Limb (tissue), 2 donors: ENCODE data around the gene TNS4.
A peak's percentile ranks its signal among the peaks of the same experiment; 100 is the strongest.

ENCODE experiments used
- DNase-seq, 2 donors: peaks; one replicate each; pipeline ENCODE4 v3.0.0-alpha.2; 2016; ENCODE audit errors: extremely low spot score in 2 of 2

TNS4 gene

DNA sequence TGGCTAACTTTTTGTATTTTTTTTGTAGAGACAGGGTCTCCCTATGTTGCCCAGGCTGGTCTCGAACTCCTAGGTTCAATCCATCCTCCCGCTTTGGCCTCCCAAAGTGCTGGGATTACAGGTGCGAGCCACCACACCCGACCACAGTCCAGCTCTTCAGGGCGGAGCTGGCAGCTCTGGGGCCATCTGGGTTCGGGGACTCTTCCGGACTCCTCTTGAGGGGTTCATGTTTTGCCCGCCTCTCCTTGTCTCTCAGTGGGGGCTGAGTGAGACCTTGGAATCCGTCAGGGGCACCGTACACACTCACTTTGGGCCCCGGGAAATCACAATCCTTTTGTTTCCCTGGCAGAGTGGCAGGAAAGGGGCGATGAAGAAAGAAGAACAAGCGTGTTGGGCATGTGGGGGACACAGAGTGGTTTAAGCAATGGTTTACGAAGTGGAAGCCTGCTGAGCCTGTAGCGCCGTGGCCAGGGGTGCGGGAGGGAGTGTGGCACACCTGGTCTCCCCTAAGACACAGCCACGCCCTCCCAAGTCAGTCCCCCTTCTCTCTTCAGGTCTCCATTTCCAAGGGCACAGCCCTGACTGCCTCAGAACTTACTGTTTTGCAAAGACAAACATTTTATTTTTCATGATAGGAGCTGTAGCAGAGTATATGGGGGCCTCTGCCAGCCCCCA is 26.1 kb downstream of the TNS4 start:
- DNase-seq: no peak

DNA sequence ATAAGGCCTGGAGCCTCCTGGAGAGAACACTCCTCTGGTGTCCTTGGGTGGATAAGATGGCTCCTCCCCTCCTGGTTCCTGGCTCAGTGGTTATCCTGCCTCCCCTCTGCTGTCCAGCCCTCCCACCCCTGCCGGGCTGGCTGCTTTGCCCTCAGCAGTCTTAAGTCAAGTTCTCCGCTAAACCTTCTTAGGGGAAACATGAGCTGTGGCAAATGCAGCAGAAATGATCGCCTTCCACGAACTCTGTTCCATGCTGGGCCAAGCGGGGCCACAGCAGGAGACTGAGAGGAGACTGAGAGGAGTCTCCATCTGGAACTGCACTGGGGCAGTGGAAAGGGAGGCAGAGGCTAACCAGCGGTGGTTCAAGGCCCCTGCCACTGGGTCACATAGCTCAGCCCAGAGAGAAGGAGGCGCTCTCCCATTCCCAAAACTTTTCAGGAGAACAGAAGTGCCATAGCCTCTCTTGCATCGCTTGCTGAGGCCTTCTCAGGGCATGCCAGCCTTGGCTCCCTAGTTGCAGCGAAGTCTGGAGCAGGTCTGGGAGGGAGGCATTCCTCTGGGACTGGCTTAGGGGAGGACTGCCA is 26.9 kb downstream of the TNS4 start:
- DNase-seq: no peak

DNA sequence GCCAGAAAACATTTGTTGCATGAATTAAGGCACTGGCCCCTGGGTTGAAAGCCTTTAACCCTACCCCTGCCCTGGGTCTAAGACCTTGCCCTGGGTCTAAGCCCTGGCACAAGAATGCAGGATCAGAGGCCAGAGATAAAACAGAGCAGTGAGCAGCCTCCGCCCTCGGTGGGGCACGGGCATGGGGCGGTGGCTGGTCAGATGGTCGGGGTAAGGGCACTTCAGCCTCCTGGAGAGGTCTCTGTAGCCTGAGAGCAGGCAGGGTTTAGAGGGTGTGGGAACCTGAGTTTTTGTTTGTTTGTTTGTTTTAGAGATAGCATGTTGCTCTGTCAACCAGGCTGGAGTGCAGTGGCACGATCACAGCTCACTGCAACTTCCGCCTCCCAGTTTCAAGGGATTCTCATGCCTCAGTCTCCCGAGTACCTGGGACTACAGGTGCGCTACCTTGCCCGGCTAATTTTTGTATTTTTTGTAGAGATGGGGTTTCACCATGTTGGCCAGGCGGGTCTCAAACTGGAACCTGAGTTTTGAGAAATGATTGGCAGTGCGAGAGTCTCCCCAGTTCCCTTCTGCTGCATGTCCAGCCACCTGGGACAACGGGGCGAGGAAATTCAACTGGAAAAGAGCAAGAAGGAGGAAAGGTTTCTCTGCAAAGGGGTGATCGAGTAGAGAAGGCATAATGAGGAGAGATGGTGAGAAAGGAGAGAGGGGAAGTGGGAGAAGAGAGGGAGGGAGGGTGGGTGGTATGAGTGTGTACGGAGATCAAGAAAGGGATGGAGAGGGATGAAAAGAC is 27.7 kb downstream of the TNS4 start:
- no peak for DNase-seq

- no peak for DNase-seq
Measured at GRCh38 chr17:40472733-40473452, 28.5 kb downstream of the TNS4 start.

DNA sequence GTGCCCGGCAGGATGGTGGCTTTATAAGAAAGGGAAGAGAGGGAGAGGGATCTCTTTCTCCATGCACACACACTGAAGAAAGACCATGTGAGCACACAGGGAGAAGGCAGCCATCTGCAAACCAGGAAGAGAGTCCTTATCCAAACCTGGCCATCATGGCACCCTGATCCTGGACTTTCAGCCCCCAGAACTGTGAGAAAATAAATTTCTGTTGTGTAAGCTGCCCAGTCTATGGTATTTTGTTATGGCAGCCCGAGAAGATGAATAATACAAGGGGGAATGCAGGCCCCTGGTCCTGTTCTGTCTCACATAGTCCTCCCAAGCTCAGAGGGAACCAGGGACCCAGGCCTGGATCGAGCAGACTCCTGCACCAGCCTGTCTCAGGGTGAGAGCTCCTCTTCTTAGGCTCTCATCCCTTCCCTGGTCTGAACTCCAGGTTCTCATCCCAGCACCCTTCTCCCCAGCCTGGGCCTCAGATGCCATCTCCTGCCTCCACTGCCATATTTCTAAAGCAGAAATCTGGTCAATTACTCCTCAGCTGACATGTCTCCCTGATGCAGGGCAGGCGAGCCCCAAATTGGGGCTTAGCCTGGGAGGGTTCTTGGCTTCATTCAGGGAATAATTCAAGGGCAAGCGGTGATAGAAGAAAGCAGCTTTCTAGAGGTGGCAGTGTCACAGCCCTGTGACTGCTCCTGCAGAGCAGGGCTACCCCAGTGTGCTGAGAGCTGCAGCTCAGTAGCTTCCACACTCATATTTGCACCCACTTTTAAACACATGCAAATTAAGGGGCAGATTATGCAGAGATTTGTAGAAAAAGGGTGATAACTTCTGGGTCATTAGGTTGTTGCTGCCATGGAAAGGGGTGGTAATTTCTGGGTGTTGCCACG is 29.3 kb downstream of the TNS4 start:
- no peak for DNase-seq

DNA sequence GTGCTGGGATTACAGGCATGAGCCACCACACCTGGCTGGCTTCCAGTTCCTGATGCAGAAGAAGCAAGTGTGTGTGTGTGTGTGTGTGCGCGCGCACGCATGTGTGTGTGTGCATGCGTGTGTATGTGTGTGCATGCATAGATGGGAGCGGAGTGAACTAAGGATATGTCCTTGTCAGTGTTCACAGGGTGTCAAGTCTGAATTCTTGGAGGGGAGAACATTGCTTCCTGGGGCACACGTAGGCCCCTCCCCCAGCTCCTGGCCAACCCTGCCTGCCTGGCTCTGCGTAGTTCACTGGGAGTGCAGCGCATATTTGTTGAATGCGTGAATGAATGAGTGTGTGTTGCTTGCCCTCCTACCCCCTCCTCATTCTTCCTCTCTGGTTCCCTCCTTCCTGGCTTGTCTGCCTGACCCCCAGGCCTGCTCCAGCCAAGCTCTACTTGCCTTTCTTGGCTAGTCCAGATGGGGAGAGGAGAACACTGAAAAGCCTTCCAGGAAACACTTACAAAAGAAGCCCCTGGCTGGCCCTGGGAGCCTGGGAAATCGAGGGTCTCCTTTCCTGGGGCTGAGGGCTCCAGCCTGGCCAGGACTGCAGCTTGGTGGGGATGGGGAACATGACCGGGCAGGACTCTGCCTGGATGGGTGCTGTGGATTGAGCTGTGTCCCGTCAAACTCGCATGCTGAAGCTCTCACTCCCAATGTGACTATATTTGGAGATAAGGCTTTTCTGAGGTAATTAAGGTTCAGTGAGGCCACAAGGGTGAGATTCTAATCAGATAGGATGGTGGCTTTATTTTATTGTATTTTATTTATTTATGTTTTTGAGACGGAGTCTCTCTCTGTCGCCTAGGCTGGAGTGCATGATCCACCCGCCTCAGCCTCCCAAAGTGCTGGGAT is 30.2 kb downstream of the TNS4 start:
- DNase-seq: no peak

GRCh38 chr17:40469805-40470675 is 31.4 kb downstream of the TNS4 start:
- no peak for DNase-seq

DNA sequence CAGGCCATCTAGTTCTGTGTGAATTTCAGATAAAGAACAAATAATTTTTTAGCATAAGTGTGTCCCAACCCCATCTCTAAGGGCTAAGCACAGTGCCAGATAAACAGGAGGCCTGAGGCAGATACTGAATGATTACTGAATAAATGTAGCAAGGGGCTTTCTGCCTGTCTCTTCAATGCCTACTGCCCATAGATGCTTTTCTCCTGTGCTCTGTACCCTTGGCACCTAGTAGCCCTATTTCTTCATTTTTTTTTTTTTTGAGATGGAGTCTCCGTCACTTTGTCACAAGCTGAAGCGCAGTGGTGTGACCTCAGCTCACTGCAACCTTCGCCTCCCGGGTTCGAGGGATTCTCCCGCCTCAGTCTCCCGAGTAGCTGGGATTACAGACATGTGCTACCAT is 32.9 kb downstream of the TNS4 start:
- no peak for DNase-seq

GRCh38 chr17:40467281-40467867 is 34.0 kb downstream of the TNS4 start:
- DNase-seq: no peak

DNA sequence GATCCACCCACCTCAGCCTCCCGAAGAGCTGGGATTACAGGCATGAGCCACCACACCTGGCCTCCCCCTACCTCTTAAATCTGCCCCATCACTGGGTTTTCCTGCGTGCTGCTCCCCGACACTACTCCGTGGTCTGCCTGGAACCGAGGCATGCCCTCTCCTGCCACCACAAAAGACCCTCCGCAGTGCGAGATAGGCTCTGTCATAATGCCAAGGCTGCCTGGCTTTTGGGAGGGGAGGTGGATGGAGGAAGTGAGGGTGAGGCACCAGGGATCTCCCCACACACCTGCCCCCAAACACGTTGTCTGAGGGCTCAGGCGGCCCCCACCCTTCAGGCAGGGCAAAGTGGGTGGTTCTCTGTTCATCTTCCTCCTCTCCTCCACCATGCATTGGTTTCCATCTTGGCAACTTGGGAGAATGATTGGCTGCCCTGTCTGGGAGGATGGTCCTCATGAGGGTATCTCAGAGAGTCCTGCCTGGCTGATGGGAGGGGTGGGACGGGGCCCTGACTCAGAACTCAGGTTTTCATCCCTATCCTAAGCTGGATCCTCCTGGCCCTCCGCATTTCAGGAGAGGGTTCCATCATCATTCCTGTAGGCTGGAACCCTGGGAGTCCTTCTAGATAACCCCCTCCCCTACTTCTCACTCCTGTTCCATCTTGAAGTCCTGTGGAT is 35.0 kb downstream of the TNS4 start:
- DNase-seq: no peak

GRCh38 chr17:40464392-40464855 is 37.0 kb downstream of the TNS4 start:
- DNase-seq: no peak

- no peak for DNase-seq
Measured at GRCh38 chr17:40463122-40463550, 38.3 kb downstream of the TNS4 start.

- DNase-seq: peak in 1 of 2 donors; percentile 16
Measured at GRCh38 chr17:40462343-40463121, 38.9 kb downstream of the TNS4 start.

- DNase-seq: peak; percentile 34 to 57
Measured at GRCh38 chr17:40461732-40462342, 39.6 kb downstream of the TNS4 start.

DNA sequence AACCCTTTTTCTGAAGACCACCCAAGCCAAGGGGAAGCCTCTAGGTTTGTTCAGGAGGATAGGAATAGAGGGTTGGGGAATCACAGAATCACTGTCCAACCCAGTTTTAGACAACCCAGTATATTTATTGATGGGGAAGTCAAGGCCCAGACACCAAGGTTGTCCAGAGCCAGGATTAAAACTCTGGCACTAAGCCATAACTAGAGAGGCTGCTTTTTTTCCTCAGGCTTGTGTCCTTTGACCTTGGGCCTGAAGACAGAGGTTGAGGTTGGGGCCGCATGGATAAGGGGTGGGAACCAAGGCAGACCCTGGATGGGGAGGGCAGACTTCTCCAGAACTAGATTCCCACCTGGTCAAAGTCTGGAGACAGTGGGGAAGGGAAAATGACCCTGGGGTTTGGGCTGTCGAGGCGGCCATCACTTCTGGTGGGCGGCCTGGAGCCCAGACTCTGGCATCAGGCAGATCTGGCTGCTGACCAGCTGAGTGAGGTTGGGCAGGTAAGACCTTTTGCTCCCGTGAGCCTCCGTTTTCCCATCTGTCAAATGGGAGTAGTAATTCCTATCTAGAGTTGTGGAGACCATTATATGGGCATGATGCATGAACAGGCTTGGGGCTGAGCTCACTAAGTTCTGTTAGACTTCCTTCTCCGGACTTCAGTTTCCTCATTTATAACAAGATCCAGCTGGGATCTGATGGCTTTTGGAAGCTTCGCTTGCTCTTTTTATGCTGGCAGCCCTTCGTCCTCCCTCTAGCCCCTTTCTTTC is 40.3 kb downstream of the TNS4 start:
- peak in 1 of 2 donors; percentile 57 for DNase-seq

GRCh38 chr17:40460604-40460967 is 40.8 kb downstream of the TNS4 start:
- no peak for DNase-seq
